H1 (cell line): ENCODE data around the gene KANSL1.
"Not testable (repeated sequence)": the region's sequence is repeated elsewhere in the genome, so short reads cannot be mapped to it uniquely, and the experiment has no call there.

Experiments used
- CEBPB ChIP-seq: IDR thresholded peaks from 2 replicates; pipeline ENCODE4 v1.6.1; 2012; ENCODE audit warnings: low read depth, low read length
- EZH2 ChIP-seq: fragments of 200-600 bp; sonication (generic); IDR thresholded peaks from 2 replicates; pipeline ENCODE4 v1.7.1; 2012; ENCODE audit warnings: low read depth, mild to moderate bottlenecking, moderate library complexity, low read length, inconsistent platforms; ENCODE audit not compliant: severe bottlenecking
- JUN ChIP-seq: IDR thresholded peaks from 2 replicates; pipeline ENCODE4 v1.6.1; 2011; ENCODE audit warnings: low read depth, mild to moderate bottlenecking, improper control_type of control experiment, low read length
- TF ChIP-seq, protein P1 (sequence below), 3 experiments: IDR thresholded peaks; 1 replicate in 2 of 3; 2 replicates in 1 of 3; pipeline versions ENCODE4 v1.5.1 to v1.6.1; 2011; ENCODE audit warnings: low read length in 3 of 3, mild to moderate bottlenecking in 3 of 3, inconsistent platforms in 2 of 3, low read depth in 1 of 3, moderate library complexity in 1 of 3; ENCODE audit not compliant: insufficient read depth in 1 of 3; ENCODE audit errors: control extremely low read depth in 1 of 3

- TF ChIP-seq, protein P1, sequence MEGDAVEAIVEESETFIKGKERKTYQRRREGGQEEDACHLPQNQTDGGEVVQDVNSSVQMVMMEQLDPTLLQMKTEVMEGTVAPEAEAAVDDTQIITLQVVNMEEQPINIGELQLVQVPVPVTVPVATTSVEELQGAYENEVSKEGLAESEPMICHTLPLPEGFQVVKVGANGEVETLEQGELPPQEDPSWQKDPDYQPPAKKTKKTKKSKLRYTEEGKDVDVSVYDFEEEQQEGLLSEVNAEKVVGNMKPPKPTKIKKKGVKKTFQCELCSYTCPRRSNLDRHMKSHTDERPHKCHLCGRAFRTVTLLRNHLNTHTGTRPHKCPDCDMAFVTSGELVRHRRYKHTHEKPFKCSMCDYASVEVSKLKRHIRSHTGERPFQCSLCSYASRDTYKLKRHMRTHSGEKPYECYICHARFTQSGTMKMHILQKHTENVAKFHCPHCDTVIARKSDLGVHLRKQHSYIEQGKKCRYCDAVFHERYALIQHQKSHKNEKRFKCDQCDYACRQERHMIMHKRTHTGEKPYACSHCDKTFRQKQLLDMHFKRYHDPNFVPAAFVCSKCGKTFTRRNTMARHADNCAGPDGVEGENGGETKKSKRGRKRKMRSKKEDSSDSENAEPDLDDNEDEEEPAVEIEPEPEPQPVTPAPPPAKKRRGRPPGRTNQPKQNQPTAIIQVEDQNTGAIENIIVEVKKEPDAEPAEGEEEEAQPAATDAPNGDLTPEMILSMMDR (IDR thresholded peaks at IDR 0.05; ENCODE audit: control extremely low read depth in 1 of 3, insufficient read depth in 1 of 3, low read depth in 1 of 3, low read length in 3 of 3) = not testable (repeated sequence)
- not testable (repeated sequence) for TF ChIP-seq EZH2, CEBPB, JUN
These were observed 31.6 kb upstream of the KANSL1 start for GRCh38 chr17:46224864-46225263.
